G401 (cell line): ENCODE measurements around the gene TBC1D17. TPM values are rescaled to one million over a fixed set of nuclear protein-coding genes. Genes with fewer than 3 reads are reported as not detected.

Source experiments
- DNase-seq: peaks from one replicate; pipeline ENCODE4 v3.0.0-alpha.2; 2015; ENCODE audit warnings: low spot score
- in situ Hi-C: cut with HindIII; loops from 2 replicates; pipeline ENCODE4 v1.10.0; 2016; ENCODE audit warnings: low sequenced_read_pairs, mixed read lengths
- total RNA-seq: library from RNA; depleted of rRNA; stranded (reverse); fragments of >200 nt; shearing (Covaris generic); gene quantifications from 2 replicates; pipeline ENCODE4 v1.2.3, GENCODE V29; 2014

TBC1D17 gene
- total RNA-seq, 1 experiment from 2014 or later = 6.5 TPM

- no peak for DNase-seq
- in situ Hi-C loops = no loop called here
Observed at GRCh38 chr19:49873834-49874233, 3.7 kb upstream of the TBC1D17 start.

- in situ Hi-C loops = no loop called here
- no peak for DNase-seq
Observed at GRCh38 chr19:49874503-49875157, 2.9 kb upstream of the TBC1D17 start.

DNA sequence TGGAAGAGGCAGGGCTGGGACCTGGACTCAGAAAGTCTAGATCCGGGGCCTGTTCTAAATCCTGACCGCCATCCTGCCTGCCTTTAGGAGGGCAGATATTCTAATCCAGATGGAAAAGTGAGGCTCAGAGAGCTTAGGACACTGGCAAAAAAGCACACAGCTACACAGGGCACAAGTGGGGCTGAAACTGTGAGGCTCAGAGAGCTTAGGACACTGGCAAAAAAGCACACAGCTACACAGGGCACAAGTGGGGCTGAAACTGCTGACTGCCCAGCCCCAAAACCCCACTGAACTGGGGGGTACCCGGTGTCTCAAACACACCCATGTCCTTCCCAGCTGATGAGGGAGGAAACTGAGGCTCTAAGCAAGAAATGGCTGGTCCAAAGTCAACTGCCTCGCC is 2.3 kb upstream of the TBC1D17 start:
- in situ Hi-C loops = no loop called here
- no peak for DNase-seq

GRCh38 chr19:49875857-49876421 is 1.6 kb upstream of the TBC1D17 start:
- DNase-seq = peak; percentile 76
- in situ Hi-C loops = no loop called here

- in situ Hi-C loops = no loop called here
- peak; percentile 99 for DNase-seq
Observed at GRCh38 chr19:49876422-49877019, 981 bp upstream of the TBC1D17 start.

- DNase-seq = peak; percentile 95
- in situ Hi-C loops = no loop called here
Observed at GRCh38 chr19:49877879-49878743, 609 bp downstream of the TBC1D17 start.

DNA sequence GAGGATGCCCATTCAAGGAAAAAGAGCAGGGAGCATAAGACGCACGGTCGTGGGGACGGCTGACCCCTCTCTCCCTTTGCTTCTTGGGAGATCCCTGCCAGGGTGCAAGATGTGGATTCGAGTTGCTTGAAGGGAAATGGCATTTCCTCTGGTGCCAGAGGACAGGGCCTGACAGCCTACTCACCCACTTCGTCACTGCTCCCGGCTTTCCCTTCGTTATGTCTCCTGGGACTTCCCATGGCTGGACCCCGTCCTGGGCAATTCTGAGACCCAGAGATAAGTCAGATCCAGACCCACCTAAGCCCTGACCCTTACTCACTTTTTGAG is 1.2 kb downstream of the TBC1D17 start:
- in situ Hi-C loops = no loop called here
- no peak for DNase-seq

DNA sequence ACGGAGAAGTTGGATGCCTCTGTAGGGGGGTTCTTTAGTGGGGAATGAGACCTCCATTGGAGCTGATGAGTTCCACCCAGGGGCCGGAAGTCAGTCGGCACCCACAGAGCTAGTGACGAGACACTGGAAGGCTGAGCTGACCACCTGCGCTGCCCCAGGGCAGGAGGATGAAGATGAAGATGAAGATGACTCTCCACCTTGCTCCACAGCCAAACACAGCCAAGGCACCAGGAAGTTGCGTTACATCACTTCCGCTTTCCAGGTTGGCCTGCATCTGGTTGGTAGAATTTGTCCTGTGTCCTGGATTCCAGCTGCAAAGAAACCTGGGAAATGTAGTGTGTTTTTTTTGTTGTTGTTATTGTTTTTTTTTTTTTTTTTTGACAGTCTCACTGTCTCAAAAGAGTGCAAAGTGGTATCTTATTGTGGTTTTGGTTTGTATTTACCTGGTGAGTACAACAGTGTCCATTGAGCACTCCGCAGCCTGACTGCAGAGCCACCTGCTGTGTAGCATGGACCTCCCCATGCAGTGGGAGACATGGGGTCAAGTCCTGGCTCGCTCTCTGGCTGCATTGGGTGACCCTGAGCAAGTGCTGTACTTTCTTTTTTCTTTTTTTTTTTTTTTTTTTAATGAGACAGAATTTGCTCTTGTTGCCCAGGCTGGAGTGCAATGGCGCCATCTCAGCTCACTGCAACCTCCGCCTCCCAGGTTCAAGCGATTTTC is 1.9 kb downstream of the TBC1D17 start:
- in situ Hi-C loops = no loop called here
- no peak for DNase-seq

- in situ Hi-C loops = no loop called here
- no peak for DNase-seq
Observed at GRCh38 chr19:49880162-49880869, 2.8 kb downstream of the TBC1D17 start.

DNA sequence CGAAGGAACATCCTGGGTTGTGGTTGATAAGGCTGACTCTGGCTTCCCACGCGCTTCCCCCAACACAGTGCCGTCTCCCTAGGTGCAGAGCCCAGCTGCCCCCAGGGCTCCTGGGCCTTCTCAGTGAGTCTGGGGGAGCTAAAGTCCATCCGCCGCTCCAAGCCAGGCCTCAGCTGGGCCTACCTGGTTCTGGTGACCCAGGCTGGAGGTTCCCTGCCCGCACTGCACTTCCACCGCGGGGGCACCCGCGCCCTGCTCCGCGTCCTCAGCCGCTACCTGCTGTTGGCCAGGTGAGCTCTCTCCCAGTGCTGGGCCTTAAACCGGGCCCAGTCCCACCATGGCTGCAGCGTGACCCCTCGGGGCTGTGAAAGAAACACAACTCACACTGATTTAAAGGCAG is 3.7 kb downstream of the TBC1D17 start:
- in situ Hi-C loops = no loop called here

GRCh38 chr19:49881672-49882394 is 4.3 kb downstream of the TBC1D17 start:
- in situ Hi-C loops = no loop called here
- DNase-seq = no peak

More for the DNA sequence above, 3.7 kb downstream of the TBC1D17 start:
- no peak for DNase-seq

- in situ Hi-C loops = no loop called here
- DNase-seq = no peak
Observed at GRCh38 chr19:49882643-49883042, 5.1 kb downstream of the TBC1D17 start.

GRCh38 chr19:49883094-49883493 is 5.6 kb downstream of the TBC1D17 start:
- in situ Hi-C loops = no loop called here
- no peak for DNase-seq

DNA sequence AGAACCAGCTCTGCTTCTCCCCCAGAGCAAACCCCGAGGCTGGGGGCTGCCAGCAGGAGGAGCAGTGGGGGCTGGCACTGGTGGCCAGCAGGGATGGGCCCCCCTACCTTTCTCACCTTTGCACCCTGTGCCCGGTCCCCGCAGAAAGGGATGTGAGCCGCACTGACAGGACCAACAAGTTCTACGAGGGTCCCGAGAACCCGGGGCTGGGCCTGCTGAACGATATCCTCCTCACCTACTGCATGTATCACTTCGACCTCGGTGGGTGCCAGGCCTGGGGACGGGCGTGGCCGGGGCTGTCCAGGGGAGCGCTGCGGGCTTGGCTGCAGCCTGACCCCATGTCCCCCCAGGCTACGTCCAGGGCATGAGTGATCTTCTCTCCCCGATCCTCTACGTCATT is 6.6 kb downstream of the TBC1D17 start:
- DNase-seq = no peak
- in situ Hi-C loops = no loop called here

DNA sequence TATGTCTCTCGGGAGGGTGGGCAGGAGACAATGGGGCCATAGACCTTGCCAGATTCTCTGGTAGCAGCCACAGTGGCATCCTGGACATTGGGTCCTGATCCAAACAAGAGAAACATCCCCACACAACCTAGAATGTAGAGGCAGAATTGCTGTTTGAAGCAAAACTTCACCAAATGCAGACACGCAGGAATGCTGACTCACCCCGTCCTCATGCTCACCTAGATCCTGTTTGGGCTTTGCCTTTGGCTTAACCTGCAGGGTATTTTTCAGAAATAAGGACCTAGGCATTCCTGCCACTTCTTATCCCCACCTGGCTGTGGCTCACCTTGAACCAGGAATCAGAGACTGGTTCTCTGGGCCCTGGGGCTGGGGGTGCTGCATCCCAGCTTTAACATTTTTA is 7.3 kb downstream of the TBC1D17 start:
- in situ Hi-C loops = no loop called here
- no peak for DNase-seq

GRCh38 chr19:49887037-49887664 is 9.6 kb downstream of the TBC1D17 start:
- no peak for DNase-seq
- in situ Hi-C loops = no loop called here

DNA sequence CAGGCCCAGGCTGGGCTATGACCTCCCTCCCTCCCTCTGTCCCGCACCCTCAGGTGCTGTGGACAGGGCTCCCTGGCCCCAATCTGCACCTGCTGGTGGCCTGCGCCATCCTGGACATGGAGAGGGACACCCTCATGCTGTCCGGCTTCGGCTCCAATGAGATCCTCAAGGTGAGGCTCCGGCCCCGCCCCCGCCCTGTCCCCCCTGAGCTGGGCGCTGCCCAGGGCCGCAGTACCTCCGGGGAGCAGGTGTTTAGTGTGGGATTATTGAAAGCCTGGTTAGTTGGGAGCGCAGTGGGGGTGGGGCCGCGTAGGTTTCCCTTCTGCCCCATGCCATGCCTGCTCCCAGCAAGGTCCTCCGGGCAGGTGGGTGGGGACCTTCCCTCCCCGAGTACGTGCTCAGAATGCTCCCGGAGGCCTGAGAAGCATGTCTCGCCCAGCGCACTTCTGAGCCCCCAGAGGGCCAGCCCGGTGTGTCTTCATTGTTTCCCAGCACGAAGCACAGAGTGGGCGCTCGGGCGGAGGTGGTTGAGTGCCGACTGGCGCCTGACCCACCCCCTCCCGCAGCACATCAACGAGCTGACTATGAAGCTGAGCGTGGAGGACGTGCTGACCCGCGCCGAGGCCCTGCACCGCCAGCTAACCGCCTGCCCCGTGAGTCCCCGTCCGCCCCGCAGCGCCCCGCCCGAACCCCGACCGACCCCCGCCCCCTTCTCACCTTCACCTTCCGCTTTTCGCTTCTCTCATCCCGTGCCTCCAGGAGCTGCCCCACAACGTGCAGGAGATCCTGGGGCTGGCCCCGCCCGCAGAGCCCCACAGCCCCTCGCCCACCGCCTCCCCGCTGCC is 10.4 kb downstream of the TBC1D17 start:
- DNase-seq = no peak
- in situ Hi-C loops = no loop called here
